Stimulated activated CD8-positive, alpha-beta memory T cell treated with anti-CD3 and anti-CD28 coated beads, Interleukin-4, amount 100 ng/mL, for 4 hours (primary cell): ENCODE results near the gene SLC22A8.
"Not testable (repeated sequence)": the region's sequence is repeated elsewhere in the genome, so short reads cannot be mapped to it uniquely, and the experiment has no call there.

Experiments used
- DNase-seq, 2 donors: peaks; one replicate each; pipeline ENCODE4 v3.0.0-alpha.2; 2020; ENCODE audit warnings: low read depth in 2 of 2, low spot score in 1 of 2

The SLC22A8 gene

GRCh38 chr11:62988276-62988675 is 27.4 kb downstream of the SLC22A8 start:
- DNase-seq, result no peak

DNA sequence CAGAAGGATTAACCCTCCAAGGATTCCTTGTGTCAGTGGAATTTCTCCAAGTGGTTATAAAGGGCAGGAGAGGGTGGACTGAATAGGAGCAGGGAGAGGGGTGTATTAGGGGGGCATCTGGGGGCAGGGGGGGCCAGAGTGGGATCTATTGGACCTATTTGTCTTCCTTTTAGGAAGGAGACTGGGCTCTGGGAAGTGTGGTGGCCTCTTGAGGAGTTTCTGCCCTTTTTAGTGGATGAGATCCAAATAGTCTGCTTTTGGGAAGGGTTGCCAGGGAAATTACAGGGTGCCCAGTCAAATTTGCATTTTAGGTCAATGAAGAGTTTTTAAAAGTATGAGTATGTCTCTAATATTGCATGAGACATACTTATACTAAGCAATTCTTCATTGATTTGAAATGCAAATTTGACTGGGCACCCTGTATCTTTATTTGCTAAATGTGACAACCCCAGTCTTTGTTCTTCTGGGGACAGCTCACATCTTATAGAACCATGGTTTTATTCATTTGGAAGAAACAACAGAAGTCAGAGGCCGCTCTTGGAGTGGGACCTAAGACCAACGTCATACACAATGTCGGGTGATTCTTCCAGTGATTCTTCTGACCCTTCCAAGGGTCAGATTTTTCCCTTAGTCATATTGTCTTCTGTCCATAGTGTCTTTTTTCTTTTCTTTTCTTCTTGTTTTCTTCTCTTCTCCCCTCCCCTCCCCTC is 30.4 kb downstream of the SLC22A8 start:
- no peak for DNase-seq

DNA sequence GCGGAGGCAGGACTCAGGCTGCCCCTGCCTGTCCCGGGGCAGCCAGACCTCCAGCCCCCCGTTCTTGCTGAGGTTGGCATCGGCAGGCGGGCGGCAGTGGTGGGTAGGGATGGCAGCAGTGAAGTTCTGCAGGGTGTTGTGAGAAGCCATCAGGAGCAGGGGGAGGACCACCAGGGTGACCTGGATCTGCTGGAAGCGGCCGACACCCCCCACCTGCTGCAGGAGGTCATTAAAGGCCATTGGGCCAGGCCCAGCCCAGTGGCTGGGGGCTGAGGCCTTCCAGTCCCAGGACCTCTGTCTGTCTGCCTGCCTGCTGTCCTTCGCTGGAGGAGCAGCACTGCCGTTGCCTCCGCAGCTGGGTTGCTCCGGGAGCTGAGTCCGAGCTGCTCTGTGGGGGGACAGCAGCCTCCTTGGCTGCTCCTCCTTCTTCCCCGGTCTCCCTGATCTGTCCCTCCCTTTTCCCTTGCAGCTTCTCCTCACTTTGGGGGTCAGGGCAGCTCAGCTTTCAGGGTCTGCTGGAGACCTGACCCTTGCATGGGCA is 31.1 kb downstream of the SLC22A8 start, which contains the start of gene SLC22A6:
TSS of gene SLC22A6 (minus strand) at position 517 of the 541 bp plus-strand sequence. CDS start at position 240, 277 bp downstream.
- no peak for DNase-seq

GRCh38 chr11:62983536-62984199 is 32.0 kb downstream of the SLC22A8 start:
- DNase-seq, result no peak

GRCh38 chr11:62981743-62982142 is 33.9 kb downstream of the SLC22A8 start:
- DNase-seq, result no peak

- DNase-seq, result no peak
These were observed 35.4 kb downstream of the SLC22A8 start for GRCh38 chr11:62980133-62980760.

- no peak for DNase-seq
These were observed 39.5 kb downstream of the SLC22A8 start for GRCh38 chr11:62976109-62976508.

- no peak for DNase-seq
These were observed 40.7 kb downstream of the SLC22A8 start for GRCh38 chr11:62974848-62975522.

DNA sequence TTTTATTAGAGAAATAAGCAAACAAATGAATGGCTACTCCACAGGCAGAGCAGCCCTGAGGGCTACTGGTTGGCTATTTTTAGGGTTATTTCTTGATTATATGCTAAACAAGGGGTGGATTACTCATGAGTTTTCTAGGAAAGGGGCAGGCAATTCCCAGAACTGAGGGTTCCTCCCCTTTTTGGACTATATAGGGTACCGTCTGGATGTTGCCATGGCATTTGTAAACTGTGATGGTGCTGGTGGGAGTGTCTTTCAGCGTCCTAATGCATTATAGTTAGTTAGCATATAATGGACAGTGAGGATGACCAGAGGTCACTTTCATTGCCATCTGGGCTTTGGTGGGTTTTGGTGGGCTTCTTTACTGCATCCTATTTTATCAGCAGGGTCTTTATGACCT is 50.1 kb downstream of the SLC22A8 start:
- no peak for DNase-seq

GRCh38 chr11:62962391-62962790 is 53.2 kb downstream of the SLC22A8 start:
- DNase-seq, result no peak

DNA sequence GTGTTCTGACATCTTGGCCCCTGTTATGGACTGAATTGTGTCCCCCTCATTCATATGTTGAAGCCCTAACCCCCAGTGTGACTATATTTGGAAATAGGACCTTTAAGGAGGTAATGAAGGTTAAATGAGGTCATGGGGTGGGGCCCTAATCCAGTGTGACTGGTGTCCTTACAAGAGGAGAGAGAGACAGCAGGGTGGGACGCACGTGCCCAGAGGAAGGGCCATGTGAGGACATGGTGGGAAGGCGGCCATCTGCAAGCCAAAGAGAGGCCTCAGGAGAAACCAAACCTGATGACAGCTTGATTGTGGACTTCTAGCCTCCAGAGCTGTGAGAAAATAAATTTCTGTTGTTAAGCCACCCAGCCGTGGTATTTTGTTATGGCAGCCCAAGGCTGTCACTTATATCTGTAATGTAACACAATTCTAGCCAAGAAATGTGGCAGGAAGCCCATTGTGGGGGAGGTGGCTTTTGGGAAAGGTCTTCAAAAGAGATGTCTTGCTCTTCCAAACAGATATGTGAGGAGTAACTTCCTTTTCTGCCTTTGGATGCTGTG is 54.5 kb downstream of the SLC22A8 start:
- DNase-seq, result no peak

- DNase-seq, result no peak
These were observed 56.1 kb downstream of the SLC22A8 start for GRCh38 chr11:62959422-62959980.

- no peak for DNase-seq
These were observed 56.9 kb downstream of the SLC22A8 start for GRCh38 chr11:62958547-62959421.

- no peak for DNase-seq
These were observed 58.5 kb downstream of the SLC22A8 start for GRCh38 chr11:62957147-62957546.

- DNase-seq, result no peak
These were observed 61.2 kb downstream of the SLC22A8 start for GRCh38 chr11:62954478-62954877.

- DNase-seq, result no peak
These were observed 61.8 kb downstream of the SLC22A8 start for GRCh38 chr11:62953811-62954210.

GRCh38 chr11:62948765-62949320 is 66.8 kb downstream of the SLC22A8 start:
- no peak for DNase-seq

- not testable (repeated sequence) for DNase-seq
These were observed 70.1 kb downstream of the SLC22A8 start for GRCh38 chr11:62945538-62945937.
